H9 (cell line): ENCODE results near the gene CDC27. TPM values are rescaled to one million over a fixed set of nuclear protein-coding genes. Genes with fewer than 3 reads are reported as not detected.

Source experiments
- DNase-seq: peaks from one replicate; pipeline ENCODE4 v3.0.0-alpha.2; 2017
- H2AFZ ChIP-seq: one replicate; pipeline ENCODE4 v1.6.1; 2013; ENCODE audit warnings: mild to moderate bottlenecking, low read length, control low read depth, moderate library complexity
- H2AK5ac ChIP-seq: 2 replicates; pipeline ENCODE4 v1.6.1; 2013; ENCODE audit warnings: low read length, control low read depth, mixed read lengths; ENCODE audit not compliant: insufficient read length
- H2BK120ac ChIP-seq: one replicate; pipeline ENCODE4 v1.6.1; 2013; ENCODE audit warnings: low read depth, mild to moderate bottlenecking, low read length, control low read depth, inconsistent platforms; ENCODE audit not compliant: poor library complexity, severe bottlenecking
- H2BK12ac ChIP-seq: 2 replicates; pipeline ENCODE4 v1.6.1; 2013; ENCODE audit warnings: low read length, control low read depth, mixed read lengths, low read depth; ENCODE audit not compliant: insufficient read length
- H2BK15ac ChIP-seq: 2 replicates; pipeline ENCODE4 v1.6.1; 2013; ENCODE audit warnings: low read depth, low read length, control low read depth
- H2BK20ac ChIP-seq: one replicate; pipeline ENCODE4 v1.6.1; 2013; ENCODE audit warnings: low read depth, mild to moderate bottlenecking, low read length, control low read depth, inconsistent platforms; ENCODE audit not compliant: poor library complexity, severe bottlenecking
- H2BK5ac ChIP-seq: 2 replicates; pipeline ENCODE4 v1.6.1; 2013; ENCODE audit warnings: low read length, control low read depth, mixed read lengths; ENCODE audit not compliant: insufficient read length
- H3K14ac ChIP-seq: 2 replicates; pipeline ENCODE4 v1.6.1; 2013; ENCODE audit warnings: low read length, control low read depth; ENCODE audit not compliant: insufficient read depth
- H3K18ac ChIP-seq: 2 replicates; pipeline ENCODE4 v1.6.1; 2013; ENCODE audit warnings: low read depth, mild to moderate bottlenecking, mixed read lengths, low read length, control low read depth; ENCODE audit not compliant: insufficient read length
- H3K23ac ChIP-seq: 2 replicates; pipeline ENCODE4 v1.6.1; 2013; ENCODE audit warnings: low read length, control low read depth, mixed read lengths, low read depth; ENCODE audit not compliant: insufficient read length
- H3K23me2 ChIP-seq: 2 replicates; pipeline ENCODE4 v1.6.1; 2013; ENCODE audit warnings: low read depth, mild to moderate bottlenecking, mixed read lengths, low read length, control low read depth; ENCODE audit not compliant: insufficient read length, poor library complexity, severe bottlenecking
- H3K27ac ChIP-seq: 2 replicates; pipeline ENCODE4 v1.5.1; 2013; ENCODE audit warnings: low read length, control low read depth, mixed read lengths, low read depth; ENCODE audit not compliant: insufficient read length
- H3K27me3 ChIP-seq: 2 replicates; pipeline ENCODE4 v1.6.1; 2013; ENCODE audit warnings: low read length, control low read depth, inconsistent platforms; ENCODE audit not compliant: insufficient read depth
- H3K4ac ChIP-seq: 2 replicates; pipeline ENCODE4 v1.6.1; 2013; ENCODE audit warnings: low read depth, mild to moderate bottlenecking, control low read depth, inconsistent platforms, low read length, moderate library complexity
- H3K4me1 ChIP-seq: 2 replicates; pipeline ENCODE4 v1.6.1; 2013; ENCODE audit warnings: low read length, control low read depth, inconsistent platforms; ENCODE audit not compliant: insufficient read depth
- H3K4me2 ChIP-seq: 2 replicates; pipeline ENCODE4 v1.6.1; 2013; ENCODE audit warnings: low read length, control low read depth, mixed read lengths; ENCODE audit not compliant: insufficient read length, insufficient read depth
- H3K56ac ChIP-seq: 2 replicates; pipeline ENCODE4 v1.6.1; 2013; ENCODE audit warnings: low read depth, mild to moderate bottlenecking, mixed read lengths, low read length, control low read depth; ENCODE audit not compliant: insufficient read length
- H3K79me1 ChIP-seq: 2 replicates; pipeline ENCODE4 v1.6.1; 2013; ENCODE audit warnings: low read depth, mild to moderate bottlenecking, moderate library complexity, low read length, control low read depth, inconsistent platforms; ENCODE audit not compliant: insufficient read depth, poor library complexity, severe bottlenecking
- H3K79me2 ChIP-seq: 2 replicates; pipeline ENCODE4 v1.6.1; 2013; ENCODE audit warnings: low read length, control low read depth, inconsistent platforms; ENCODE audit not compliant: insufficient read depth
- H3K9ac ChIP-seq: 2 replicates; pipeline ENCODE4 v1.6.1; 2013; ENCODE audit warnings: low read length, control low read depth, mixed read lengths; ENCODE audit not compliant: insufficient read length; ENCODE audit errors: extremely low read depth
- H3K9me3 ChIP-seq: one replicate; pipeline ENCODE4 v1.6.1; 2013; ENCODE audit warnings: low read depth, low read length, inconsistent platforms; ENCODE audit not compliant: control insufficient read depth
- H3T11ph ChIP-seq: one replicate; pipeline ENCODE4 v1.6.1; 2013; ENCODE audit warnings: mild to moderate bottlenecking, low read length, control low read depth, inconsistent platforms
- H4K20me1 ChIP-seq: one replicate; pipeline ENCODE4 v1.6.1; 2013; ENCODE audit not compliant: control insufficient read depth, insufficient read length, insufficient read depth
- H4K5ac ChIP-seq: 2 replicates; pipeline ENCODE4 v1.6.1; 2013; ENCODE audit warnings: low read depth, mild to moderate bottlenecking, mixed read lengths, low read length, control low read depth; ENCODE audit not compliant: insufficient read length
- H4K8ac ChIP-seq: replicated peaks from 2 replicates; pipeline ENCODE4 v1.6.1; 2013; ENCODE audit warnings: low read length, control low read depth, mixed read lengths, low read depth; ENCODE audit not compliant: insufficient read length
- H4K91ac ChIP-seq: 2 replicates; pipeline ENCODE4 v1.6.1; 2013; ENCODE audit warnings: low read depth, mild to moderate bottlenecking, moderate library complexity, mixed read lengths, low read length, control low read depth; ENCODE audit not compliant: insufficient read length
- H3K27ac Mint-ChIP-seq, 3 experiments: 2 replicates in 2 of 3; 3 replicates in 1 of 3; pipeline ENCODE4 v1.8.0; 2020 to 2021; ENCODE audit warnings: mixed read lengths in 3 of 3, mild to moderate bottlenecking in 1 of 3, moderate library complexity in 1 of 3
- H3K27me3 Mint-ChIP-seq: 2 replicates; pipeline ENCODE4 v1.8.0; 2021; ENCODE audit warnings: low read depth, mild to moderate bottlenecking, moderate library complexity, mixed read lengths
- H3K36me3 Mint-ChIP-seq, 3 experiments: 2 replicates in 2 of 3; 3 replicates in 1 of 3; pipeline ENCODE4 v1.8.0; 2020 to 2021; ENCODE audit warnings: low read depth in 3 of 3, mixed read lengths in 3 of 3; ENCODE audit not compliant: insufficient read depth in 1 of 3
- H3K4me1 Mint-ChIP-seq, 2 experiments: 2 replicates each; pipeline ENCODE4 v1.8.0; 2020; ENCODE audit warnings: mixed read lengths in 2 of 2
- H3K4me3 Mint-ChIP-seq, 2 experiments: 2 replicates in 1 of 2; 3 replicates in 1 of 2; pipeline ENCODE4 v1.8.0; 2020 to 2021; ENCODE audit warnings: mild to moderate bottlenecking in 2 of 2, mixed read lengths in 2 of 2, moderate library complexity in 1 of 2
- H3K9me3 Mint-ChIP-seq, 2 experiments: 2 replicates in 1 of 2; 3 replicates in 1 of 2; pipeline ENCODE4 v1.8.0; 2020; ENCODE audit warnings: mild to moderate bottlenecking in 2 of 2, mixed read lengths in 2 of 2, moderate library complexity in 1 of 2
- CTCF ChIP-seq: fragments of 200-600 bp; sonication (generic); conservative IDR thresholded peaks from 3 replicates; pipeline ENCODE4 v1.8.0; 2021; ENCODE audit warnings: antibody characterized with exemption, mild to moderate bottlenecking
- WGBS: extraction: QIAGEN DNeasy Blood & Tissue Kit; methylation state at CpG from one replicate; pipeline ENCODE4 v1.1.7; 2013; ENCODE audit warnings: missing lambda C conversion rate, low lambda C conversion rate, mixed read lengths; ENCODE audit not compliant: insufficient read length; ENCODE audit errors: extremely low coverage; 5-methylcytosine and 5-hydroxymethylcytosine counted together
- total RNA-seq: library from RNA; stranded (reverse); gene quantifications from 2 replicates; pipeline ENCODE4 v1.2.1, GENCODE V29; 2021

The CDC27 gene
- total RNA-seq, 1 experiment from 2014 or later = 82.5 TPM

- Histone ChIP-seq H2BK15ac (no peak overlapping the region), H4K91ac (no peak overlapping the region), H3K79me1 (no peaks in the 10 kb centered on the region), H4K8ac (no peak overlapping the region), H3T11ph (no peak overlapping the region), H2AFZ (no peak overlapping the region), H3K4ac (no peak overlapping the region), H3K27ac (no peak overlapping the region), H3K23ac (no peak overlapping the region), H3K79me2 (no peaks in the 10 kb centered on the region), H3K27me3 (no peaks in the 10 kb centered on the region), H3K9me3 (no peaks in the 10 kb centered on the region), H3K56ac (no peak overlapping the region), H2BK5ac (no peak overlapping the region), H3K23me2 (no peaks in the 10 kb centered on the region), H3K9ac (no peak overlapping the region), H3K4me2 (no peak overlapping the region), H4K20me1 (no peaks in the 10 kb centered on the region), H2BK12ac (no peak overlapping the region), H4K5ac (no peak overlapping the region), H3K14ac (no peak overlapping the region), H2AK5ac (no peak overlapping the region), H2BK20ac (no peak overlapping the region), H3K4me1 (peaks cover 5% of the 10 kb centered on the region; the same call in 1 of the 2 replicates), H3K18ac (no peak overlapping the region), H2BK120ac (no peak overlapping the region)
- Mint-ChIP-seq H3K9me3 (peaks cover 13 to 22% of the 10 kb centered on the region in 2 experiments), H3K27ac (no peak overlapping the region), H3K4me3 (no peak overlapping the region), H3K27me3 (peaks cover 33% of the 10 kb centered on the region), H3K36me3 (peaks cover 0 to 13% (median 9%) of the 10 kb centered on the region in 3 experiments; a peak in 4 of 7 replicates), H3K4me1 (peaks cover 20 to 21% of the 10 kb centered on the region in 2 experiments)
- no peak for DNase-seq
- no CpG with 5 or more reads among the region's 3 CpGs for WGBS
- TF ChIP-seq CTCF = no peak
These were observed 33.9 kb upstream of the CDC27 start for GRCh38 chr17:47223007-47223406.
